22Rv1 (cell line): ENCODE data around the gene GPN2.

Experiments
- H3K27ac ChIP-seq: fragments of 450-650 bp; 2 replicates; pipeline ENCODE4 v1.5.1; 2017
- ZFX ChIP-seq: fragments of 450-650 bp; IDR thresholded peaks from 2 replicates; pipeline ENCODE4 v1.6.1; 2017; ENCODE audit warnings: antibody characterized with exemption, borderline replicate concordance
- TF ChIP-seq, protein P1 (sequence below): fragments of 450-650 bp; IDR thresholded peaks from 2 replicates; pipeline ENCODE4 v1.5.1; 2017; ENCODE audit warnings: mild to moderate bottlenecking

The GPN2 gene

DNA sequence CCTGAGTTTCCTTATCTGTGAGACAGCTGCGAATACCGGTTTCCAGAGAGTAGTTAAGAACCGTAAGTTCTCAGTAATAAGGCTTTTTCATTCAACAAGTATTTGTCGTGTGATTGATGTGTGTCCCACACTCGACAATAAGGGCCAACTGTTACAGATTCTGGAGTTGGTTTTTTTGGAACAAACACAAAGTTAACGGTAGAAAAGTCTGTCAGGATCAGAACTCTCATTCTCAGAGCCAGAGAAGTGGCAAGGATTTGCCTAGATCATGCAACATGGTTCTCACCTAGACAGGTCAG, 32.3 kb upstream of the GPN2 start:
- H3K27ac ChIP-seq = peak overlapping the region; percentile 77
- TF ChIP-seq, protein P1, sequence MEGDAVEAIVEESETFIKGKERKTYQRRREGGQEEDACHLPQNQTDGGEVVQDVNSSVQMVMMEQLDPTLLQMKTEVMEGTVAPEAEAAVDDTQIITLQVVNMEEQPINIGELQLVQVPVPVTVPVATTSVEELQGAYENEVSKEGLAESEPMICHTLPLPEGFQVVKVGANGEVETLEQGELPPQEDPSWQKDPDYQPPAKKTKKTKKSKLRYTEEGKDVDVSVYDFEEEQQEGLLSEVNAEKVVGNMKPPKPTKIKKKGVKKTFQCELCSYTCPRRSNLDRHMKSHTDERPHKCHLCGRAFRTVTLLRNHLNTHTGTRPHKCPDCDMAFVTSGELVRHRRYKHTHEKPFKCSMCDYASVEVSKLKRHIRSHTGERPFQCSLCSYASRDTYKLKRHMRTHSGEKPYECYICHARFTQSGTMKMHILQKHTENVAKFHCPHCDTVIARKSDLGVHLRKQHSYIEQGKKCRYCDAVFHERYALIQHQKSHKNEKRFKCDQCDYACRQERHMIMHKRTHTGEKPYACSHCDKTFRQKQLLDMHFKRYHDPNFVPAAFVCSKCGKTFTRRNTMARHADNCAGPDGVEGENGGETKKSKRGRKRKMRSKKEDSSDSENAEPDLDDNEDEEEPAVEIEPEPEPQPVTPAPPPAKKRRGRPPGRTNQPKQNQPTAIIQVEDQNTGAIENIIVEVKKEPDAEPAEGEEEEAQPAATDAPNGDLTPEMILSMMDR = no peak
- no peak for TF ChIP-seq ZFX

DNA sequence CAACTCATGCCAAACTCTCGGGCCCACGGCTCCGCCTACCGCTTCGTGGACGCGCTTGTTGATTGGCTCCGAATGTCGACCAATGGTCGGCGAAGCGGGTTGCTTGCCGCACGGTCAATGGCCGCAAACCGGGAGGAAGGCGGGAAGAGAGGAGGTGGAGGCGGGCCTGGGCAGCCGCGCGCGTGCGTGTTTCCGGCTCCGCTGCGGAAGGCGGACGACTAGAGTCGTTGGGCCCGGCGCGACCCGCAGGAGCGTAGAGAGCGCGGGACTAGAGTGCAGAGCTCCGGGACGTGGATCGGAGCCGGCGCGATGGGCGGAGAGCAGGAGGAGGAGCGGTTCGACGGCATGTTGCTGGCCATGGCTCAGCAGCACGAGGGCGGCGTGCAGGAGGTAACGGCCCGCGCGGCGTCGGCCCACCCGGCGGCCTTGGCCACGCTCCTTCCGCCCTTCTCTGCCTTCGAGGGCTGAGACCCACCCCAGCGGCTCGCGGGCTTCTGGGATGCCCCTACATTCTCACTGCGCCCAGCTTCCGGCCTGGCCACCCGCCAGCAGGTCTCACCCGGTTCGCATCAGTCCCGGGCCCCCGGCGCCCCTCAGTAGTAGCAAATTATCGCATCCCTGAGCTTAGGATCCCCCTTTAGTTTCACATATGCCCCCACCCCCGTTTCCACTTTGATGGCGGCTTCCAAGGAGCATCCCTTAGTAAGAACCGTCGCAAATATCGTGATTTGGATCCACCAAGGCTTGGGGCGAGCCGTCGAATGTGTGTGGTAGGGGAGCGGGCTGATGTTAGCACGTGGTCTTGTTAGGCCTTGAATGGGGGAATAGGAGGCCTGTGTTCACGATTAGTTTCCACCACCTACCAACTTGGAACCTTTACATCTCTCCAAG, 31.7 kb upstream of the GPN2 start, which contains the start of gene NUDC:
Gene NUDC (plus strand): TSS at position 204 of the 891 bp plus-strand sequence. CDS start 106 bp downstream, at position 310.
- peak within 1 kb of the TSS; percentile 77 for H3K27ac ChIP-seq
- TF ChIP-seq, protein P1 = no peak

DNA sequence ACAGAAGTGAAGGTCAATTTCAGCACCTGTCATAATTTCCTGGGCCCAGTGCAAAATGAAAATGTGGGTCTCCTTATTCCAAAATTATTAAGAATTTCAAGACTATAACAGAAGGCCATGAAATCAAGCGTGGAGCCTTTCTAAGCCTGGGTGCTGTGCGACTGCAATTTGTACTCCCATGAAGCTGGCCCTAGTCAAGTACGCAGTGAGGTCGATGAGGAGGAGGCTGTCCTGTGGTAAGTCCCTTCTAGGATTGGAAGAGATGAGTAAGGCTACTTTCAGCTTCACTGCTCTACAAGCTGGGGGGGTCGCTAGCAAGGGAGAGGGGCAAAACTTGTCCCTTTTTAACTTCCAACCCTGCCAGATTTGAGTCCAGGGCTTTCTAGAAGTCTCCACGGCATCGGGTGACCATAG, 31.1 kb upstream of the GPN2 start:
- H3K27ac ChIP-seq = peak overlapping the region; percentile 77
- TF ChIP-seq, protein P1 = no peak
- no peak for TF ChIP-seq ZFX

DNA sequence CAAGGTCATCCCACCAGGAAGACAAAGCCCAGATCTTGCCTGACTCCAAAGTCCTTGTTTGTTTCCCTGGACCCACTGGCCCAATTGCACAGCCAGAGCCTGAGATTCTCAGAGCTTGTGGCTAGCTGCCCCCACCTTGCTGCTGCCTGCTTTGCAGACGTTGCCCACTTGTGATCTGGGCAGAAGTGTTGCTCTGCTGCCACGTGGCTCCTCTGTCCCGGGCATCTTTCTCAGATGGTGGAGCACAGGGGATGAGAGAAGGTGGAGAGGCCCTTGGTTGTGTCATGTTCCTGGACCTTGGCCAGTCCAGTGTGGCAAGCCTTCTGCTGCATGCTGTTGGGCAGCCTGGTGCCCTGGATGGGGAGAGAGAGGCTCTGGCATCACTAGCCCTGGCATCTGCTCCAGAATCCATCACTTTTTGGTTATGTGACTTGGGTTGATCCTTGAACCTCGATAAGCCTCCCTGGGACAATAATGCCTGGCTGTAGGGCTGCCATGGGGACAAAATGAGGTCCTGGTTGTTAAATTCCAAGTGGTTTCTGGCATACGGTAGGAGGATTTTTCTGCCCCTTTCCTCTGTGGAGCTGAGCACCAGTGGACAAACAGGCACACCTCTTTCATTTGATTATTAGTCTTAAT, 25.2 kb upstream of the GPN2 start:
- no peak overlapping the region for H3K27ac ChIP-seq
- TF ChIP-seq ZFX = no peak
- TF ChIP-seq, protein P1 = no peak

DNA sequence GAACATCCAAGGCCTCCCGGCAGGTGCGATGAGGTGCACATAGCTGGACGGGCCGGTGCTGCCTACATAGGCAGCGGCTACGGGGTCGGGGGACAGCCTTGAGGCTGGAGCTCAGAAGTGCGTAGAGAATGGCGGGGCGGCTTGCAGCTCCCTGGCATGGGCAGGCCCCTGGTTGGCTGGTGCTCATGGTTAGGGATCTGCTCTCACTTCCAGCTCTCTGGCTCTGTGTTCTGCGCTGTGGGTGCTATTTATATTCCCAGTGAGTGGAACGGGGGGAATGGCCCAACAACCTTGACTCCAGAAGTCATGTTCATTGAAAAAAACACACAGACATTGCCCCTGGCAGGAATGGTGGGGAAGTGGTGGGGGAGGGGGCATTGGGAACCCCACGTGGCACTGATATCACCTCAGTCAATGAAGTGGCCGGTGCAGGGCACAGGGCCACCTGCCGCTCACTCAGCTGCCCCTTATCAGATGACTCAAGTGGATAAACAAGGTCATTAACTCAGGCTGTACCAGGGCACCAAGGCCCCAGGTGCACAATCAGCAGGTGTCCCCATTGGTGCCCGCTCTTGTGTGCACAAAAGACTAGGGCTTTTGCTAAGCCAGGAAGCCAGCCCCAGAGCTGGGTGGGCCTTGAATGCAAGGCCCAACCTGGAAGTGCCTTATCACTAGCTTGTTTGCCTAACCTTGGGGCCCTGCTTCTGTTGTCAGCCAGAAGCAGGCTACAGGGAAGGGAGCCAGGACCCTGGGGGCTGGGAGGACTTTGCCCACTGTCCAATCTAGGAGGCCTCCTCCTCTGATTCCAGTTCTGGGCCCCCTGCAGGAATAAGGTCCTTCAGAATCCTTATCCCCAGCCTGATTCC, 23.9 kb upstream of the GPN2 start, which contains the start of gene NR0B2:
Gene NR0B2 (minus strand): TSS at position 222 of the 866 bp plus-strand sequence. CDS start 35 bp downstream, at position 187.
- no peak within 1 kb of the TSS for H3K27ac ChIP-seq
- no peak for TF ChIP-seq ZFX
- TF ChIP-seq, protein P1 = no peak

DNA sequence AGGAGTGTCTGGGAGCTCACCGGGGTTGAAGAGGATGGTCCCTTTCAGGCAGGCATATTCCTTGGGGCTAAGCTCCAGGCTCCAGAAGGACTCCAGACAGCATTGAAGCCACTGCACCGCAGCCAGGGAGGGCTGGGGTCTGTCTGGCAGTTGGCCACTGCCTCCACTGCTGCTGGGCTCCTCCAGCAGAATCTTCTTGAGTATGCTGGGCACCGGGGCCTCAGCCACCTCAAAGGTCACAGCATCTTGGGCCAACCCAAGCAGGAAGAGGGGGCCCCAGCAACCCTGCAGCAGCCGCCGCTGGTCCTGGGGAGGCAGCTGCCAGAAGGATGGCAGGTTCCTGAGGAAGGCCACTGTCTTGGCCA, 23.3 kb upstream of the GPN2 start:
- TF ChIP-seq, protein P1 = no peak
- TF ChIP-seq ZFX = no peak
- no peak overlapping the region for H3K27ac ChIP-seq

DNA sequence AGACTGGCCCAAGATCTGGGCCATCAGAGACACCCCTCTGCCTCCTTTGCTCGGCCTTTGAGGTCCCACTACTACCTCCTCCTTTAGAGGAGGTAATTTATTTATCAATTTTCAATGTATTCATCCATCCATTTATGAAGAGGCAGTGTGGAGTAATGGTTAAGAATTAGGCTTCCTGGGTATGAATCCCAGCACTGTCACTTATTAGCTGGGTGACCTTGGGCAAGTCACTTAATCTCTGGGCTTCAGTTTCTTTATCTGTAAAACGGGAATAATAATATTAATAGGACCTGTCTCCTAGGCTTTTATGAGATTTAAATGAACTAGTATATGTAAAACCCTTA, 22.0 kb upstream of the GPN2 start:
- no peak overlapping the region for H3K27ac ChIP-seq
- TF ChIP-seq, protein P1 = no peak
- TF ChIP-seq ZFX = no peak
